Activated CD4-positive, alpha-beta T cell treated with anti-CD3 and anti-CD28 coated beads for 4 hours (primary cell): Measurements from ENCODE around the gene APLP2.
"Not testable (repeated sequence)": the region's sequence is repeated elsewhere in the genome, so short reads cannot be mapped to it uniquely, and the experiment has no call there.

Experiments used
- DNase-seq, 2 donors: peaks; one replicate each; pipeline ENCODE4 v3.0.0-alpha.2; 2020

The APLP2 gene

GRCh38 chr11:130069659-130070108 is at the start of gene APLP2:
Gene APLP2 (plus strand): TSS chr11:130069894. CDS start chr11:130069978, 84 bp downstream.
- peak; percentile 97 to 98 for DNase-seq

DNA sequence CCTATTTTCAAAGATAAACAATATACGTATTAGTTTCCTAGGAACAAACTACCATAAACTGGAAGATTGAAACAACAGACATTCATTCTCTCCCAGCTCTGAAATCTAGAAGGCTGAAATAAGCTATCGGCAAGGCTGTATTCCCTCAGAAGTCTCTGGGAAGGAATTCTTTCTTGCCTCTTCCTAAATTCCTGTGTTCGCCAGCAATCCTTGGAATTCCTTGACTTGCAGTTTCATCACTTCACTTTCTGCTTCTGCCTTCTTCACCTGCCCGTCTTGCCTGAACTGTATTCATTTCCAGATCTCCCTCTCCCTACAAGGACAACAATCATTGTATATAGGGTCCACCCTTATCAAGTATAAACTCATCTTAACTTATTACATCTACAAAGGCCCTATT is 49.4 kb upstream of the APLP2 start:
- no peak for DNase-seq

GRCh38 chr11:130021606-130022005 is 48.1 kb upstream of the APLP2 start:
- DNase-seq, result not testable (repeated sequence)

DNA sequence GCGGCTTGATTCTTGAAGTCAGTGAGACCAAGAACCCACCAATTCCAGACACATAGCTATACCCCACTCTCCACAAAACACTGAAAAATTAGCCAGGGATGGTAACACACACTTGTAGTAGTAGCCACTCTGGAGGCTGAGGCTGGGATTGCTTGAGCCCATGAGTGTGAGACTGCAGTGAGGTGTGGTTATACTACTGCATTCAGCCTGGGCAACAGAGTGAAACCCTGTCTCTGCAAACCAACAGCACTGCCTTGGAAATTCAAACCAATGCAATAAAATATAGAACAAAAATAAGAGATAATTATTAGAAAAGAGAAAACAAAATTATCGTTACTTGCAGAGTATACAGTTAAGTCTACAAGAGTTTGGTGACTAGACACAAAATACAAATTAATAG is 46.9 kb upstream of the APLP2 start:
- DNase-seq, result no peak

DNA sequence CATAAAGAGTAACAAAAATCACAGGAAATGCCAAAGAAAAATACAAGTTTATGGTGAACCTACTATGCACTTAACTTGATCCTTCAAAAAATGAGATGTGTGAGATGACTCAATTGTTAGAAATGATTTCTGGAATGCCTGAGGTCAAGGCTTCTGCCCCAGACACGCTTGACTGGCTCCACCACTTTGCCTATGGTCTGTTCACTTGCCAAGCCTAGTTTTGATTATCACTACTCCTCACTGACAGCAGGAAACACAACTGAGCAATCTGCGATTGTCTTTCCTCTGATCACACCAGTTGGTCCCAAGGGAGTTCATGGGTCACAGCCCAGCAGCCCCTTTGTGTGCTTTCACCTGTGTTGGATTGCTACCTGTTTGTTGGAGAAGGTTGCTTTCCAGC is 46.5 kb upstream of the APLP2 start:
- DNase-seq, result no peak

- no peak for DNase-seq
Observed at GRCh38 chr11:130024361-130024760, 45.3 kb upstream of the APLP2 start.

- DNase-seq, result no peak
Observed at GRCh38 chr11:130025371-130025770, 44.3 kb upstream of the APLP2 start.

GRCh38 chr11:130029137-130029536 is 40.6 kb upstream of the APLP2 start:
- no peak for DNase-seq

DNA sequence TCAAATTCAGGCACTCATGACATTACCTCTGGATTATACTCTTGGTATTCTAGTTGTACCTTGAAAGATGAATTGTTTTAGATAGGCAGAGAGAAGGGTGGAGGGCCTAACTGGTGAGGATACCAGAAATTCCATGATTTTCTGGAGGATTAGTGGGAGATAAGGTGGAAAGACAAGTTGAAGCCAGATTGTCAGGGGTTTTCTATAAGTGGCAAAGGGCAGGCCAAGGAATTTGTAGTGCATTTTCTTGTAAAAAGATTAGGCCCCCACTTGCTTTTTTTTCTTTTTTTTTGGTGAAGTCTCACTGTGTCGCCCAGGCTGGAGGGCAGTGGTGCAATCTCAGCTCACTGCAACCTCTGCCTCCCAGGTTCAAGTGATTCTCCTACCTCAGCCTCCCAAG is 38.6 kb upstream of the APLP2 start:
- DNase-seq, result no peak

- no peak for DNase-seq
Observed at GRCh38 chr11:130031945-130032344, 37.7 kb upstream of the APLP2 start.

GRCh38 chr11:130032931-130033330 is 36.8 kb upstream of the APLP2 start:
- DNase-seq, result no peak

DNA sequence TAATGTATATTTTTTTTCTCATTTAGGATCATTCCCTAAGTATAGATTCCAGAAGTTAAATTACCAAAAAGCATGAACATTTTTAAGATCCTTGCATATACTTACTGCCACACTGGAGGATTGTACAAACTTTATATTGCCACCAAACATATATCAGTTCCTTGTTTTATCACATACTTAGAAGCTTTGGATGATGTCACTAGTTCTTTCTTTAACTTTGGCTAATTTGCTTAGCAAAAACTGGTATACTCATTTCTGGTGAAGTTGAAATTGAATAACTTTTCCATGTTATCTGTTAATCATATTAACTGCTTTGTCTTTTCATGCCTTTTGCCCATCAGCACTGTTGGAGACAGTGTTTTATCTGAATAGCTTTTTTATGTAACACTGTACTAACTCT is 35.5 kb upstream of the APLP2 start:
- no peak for DNase-seq

- no peak for DNase-seq
Observed at GRCh38 chr11:130037058-130037457, 32.6 kb upstream of the APLP2 start.

- DNase-seq, result no peak
Observed at GRCh38 chr11:130037881-130038585, 31.7 kb upstream of the APLP2 start.

GRCh38 chr11:130040281-130040940 is 29.3 kb upstream of the APLP2 start:
- no peak for DNase-seq

DNA sequence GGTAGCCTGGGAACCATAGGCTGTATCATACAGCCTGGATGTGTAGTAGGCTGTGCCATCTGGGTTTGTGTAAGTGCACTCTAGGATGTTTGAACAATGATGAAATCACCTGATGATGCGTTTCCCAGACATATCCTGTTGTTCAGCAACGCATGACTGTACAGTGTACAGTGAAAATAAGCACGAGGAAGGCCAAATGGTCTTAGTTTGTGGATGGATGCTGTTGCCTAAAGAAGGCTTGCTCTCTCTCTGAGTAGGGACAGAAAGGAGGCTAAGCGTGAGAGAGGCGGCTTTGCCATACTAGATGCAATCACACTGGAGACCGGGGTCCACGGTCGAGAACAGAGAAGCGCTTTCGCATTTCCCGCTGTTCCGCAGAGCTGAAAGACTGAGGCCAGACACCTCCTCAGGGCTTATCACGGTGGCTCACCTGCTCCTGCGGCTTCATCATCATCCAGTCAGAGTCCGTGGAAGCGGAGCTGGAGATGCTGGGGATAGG is 27.6 kb upstream of the APLP2 start:
- DNase-seq, result no peak

GRCh38 chr11:130043575-130043974 is 26.1 kb upstream of the APLP2 start:
- no peak for DNase-seq

DNA sequence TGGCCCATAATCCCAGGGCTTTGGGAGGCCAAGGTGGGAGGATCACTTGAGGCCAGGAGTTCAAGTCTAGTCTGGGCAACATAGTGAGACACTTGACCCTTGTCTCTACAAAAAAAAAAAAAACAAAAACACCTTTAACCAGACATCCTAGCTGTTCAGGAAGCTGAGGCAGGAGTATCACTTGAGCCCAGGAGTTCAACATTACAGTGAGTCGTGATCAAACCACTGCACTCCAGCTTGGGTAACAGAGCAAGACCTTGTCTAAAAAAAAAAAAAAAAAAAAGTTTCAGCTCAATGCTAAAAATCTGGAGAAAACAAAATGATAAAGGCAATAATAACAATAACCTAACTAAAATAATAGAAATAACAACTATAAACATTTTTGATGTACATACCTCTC is 22.6 kb upstream of the APLP2 start:
- DNase-seq, result no peak

DNA sequence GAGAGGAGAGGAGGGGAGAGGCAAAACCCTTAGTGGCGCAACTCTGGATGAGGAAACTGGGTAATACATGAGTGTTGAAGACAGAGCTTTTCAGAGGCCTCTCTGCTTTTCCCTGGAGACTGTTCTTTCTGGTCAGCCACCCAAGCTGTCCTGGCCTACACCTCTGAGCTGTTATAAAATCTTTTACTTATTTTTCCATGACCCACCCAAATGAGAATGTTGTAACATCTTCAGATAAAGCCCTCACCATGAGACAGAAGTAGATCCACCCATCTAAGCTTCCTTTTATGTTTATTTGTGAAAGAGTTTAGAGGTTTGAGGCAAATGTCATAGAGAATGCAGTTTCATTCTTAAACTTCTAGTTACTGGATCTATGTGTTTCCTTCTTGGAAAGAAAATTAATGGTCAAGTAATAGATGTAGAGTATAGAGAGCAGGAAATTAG is 20.3 kb upstream of the APLP2 start:
- no peak for DNase-seq

DNA sequence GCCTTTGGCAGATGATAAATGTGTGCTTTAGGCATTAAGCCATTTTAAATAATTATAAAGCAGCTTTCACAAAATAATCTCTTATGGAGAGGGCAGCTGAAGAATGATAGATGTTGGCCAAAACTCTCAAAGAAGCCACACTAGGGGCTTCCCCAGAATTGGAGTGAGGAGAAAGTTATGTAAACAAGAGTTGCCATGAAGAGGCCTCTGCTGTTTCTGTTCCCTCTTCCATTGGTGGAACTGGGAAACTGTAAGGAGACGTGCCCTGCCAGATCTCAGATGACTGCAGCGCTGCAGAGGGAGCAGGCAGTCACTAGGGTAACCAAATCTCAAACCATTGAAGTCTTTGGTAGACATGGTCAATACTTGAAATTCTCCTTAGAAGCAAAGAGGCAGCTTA is 19.4 kb upstream of the APLP2 start:
- no peak for DNase-seq

DNA sequence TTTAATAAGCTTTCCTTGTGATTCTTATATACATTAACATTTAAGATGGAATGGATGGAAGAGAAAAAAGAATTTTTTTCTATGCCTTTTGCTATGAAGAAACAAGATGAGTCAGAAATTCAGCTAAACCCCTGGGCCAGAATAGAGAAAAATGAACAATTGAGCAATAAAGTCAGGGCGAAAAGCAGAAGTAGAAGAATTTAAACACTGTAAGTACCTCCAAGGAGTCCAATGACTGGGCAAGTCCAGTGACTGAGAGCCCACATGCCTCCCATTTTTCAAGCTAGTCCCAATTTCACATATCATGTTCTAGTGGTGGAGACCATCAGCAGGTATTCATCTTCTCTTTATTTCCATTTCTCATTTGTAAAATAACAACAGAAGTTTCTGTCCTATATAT is 18.6 kb upstream of the APLP2 start:
- no peak for DNase-seq

DNA sequence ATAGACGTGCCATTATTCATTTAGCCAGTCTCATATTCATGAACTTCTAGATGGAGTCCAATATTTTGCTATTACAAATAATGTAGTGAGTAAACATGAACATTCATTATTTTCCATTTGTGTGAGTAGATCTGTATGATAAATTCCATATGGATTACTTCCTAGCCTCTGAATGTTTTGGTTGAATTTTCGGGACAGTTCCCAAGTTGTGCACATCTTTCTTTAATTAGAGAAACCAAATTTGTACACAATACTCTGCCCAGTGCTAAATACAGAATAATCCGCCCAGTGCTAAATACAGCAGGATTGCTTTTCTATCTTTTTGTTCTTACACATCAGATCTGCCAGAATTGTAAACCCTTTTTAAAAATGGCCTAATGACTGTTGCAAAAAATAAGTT is 17.1 kb upstream of the APLP2 start:
- no peak for DNase-seq

DNA sequence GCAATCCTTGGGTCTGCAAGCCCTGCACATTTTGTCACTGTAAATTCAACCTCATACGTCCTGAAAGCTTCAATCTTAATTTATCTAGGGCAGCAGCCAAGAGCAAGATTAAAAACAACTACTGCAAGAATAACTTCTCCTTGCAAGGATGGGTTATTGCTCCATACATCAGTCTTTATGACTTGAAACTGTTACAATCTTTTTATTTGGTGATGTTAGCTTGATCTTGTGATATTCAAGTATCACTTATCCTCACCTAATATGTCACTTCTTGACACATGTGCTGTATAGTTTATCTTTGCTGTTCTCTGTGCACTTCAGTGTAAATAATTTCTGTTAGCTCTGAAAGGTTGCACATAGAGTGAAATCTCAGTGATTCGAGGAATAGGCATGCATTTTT is 14.7 kb upstream of the APLP2 start:
- DNase-seq, result no peak

DNA sequence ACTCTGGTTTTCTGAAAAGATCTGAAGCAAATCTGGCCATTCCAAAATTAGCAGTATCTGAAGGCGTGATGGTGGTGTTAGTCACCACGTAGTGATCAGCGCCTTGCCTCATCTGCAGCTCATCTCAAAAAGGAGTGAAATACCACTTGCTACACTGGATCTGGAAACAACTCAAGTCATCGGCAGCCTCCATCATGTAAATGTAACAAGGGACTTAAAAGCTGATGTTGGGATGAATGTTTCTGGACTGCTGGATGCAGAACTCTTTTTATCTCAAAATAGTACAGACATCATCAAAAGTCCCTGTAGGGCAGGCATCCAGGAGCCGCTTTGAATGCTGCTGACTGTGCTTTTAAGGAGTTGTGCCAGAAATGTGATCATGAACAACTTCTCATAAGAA is 14.1 kb upstream of the APLP2 start:
- no peak for DNase-seq

DNA sequence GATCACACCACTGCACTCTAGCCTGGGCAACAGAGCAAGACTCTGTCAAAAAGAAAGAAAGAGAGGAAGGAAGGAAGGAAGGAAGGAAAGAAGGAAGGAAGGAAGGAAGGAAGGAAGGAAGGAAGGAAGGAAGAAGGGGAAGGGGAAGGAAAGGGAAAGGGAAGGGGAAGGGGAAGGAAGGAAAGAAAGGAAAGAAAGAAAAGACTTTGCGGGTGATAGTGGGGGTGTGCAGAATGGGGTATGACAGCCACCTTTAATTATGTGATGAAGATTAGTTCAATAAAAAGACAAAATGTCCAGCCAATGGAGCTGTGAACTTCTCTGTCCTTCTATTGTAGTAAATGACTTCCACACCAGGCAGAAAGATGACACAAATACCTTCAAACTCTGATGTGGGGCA is 8.7 kb upstream of the APLP2 start:
- no peak for DNase-seq
